ENCODE results near the gene PPM1H.
A peak's percentile ranks its signal among the peaks of the same experiment; 100 is the strongest.

Gene PPM1H

GRCh38 chr12:62924084-62924483 lies 10.9 kb downstream of the PPM1H start:
- no peak for TF ChIP-seq CTCF (conservative IDR thresholded peaks at IDR 0.05)
- no peak for TF ChIP-seq ZFX (IDR thresholded peaks at IDR 0.05)
- H3K27ac ChIP-seq = no peak overlapping the region

GRCh38 chr12:62922539-62922938 lies 12.4 kb downstream of the PPM1H start:
- no peak overlapping the region for H3K27ac ChIP-seq
- TF ChIP-seq CTCF (conservative IDR thresholded peaks at IDR 0.05) = no peak
- TF ChIP-seq ZFX (IDR thresholded peaks at IDR 0.05) = no peak

GRCh38 chr12:62919838-62920237 lies 15.1 kb downstream of the PPM1H start:
- TF ChIP-seq CTCF (conservative IDR thresholded peaks at IDR 0.05) (no peak), ZFX (IDR thresholded peaks at IDR 0.05) (no peak)
- H3K27ac ChIP-seq = 0 out of 2 replicates have a peak overlapping the region, but pooled peaks have one; percentile 17

GRCh38 chr12:62917926-62918325 lies 17.0 kb downstream of the PPM1H start:
- no peak for TF ChIP-seq ZFX (IDR thresholded peaks at IDR 0.05)
- no peak for TF ChIP-seq CTCF (conservative IDR thresholded peaks at IDR 0.05)
- H3K27ac ChIP-seq = no peak overlapping the region

GRCh38 chr12:62916632-62917425 lies 18.1 kb downstream of the PPM1H start:
- H3K27ac ChIP-seq = no peak overlapping the region
- TF ChIP-seq ZFX (IDR thresholded peaks at IDR 0.05) = no peak
- no peak for TF ChIP-seq CTCF (conservative IDR thresholded peaks at IDR 0.05)

- H3K27ac ChIP-seq = no peak overlapping the region
- TF ChIP-seq CTCF (conservative IDR thresholded peaks at IDR 0.05) (no peak), ZFX (IDR thresholded peaks at IDR 0.05) (no peak)
Observed at GRCh38 chr12:62915204-62915529, 19.8 kb downstream of the PPM1H start.

GRCh38 chr12:62914443-62915203 lies 20.3 kb downstream of the PPM1H start:
- TF ChIP-seq ZFX (IDR thresholded peaks at IDR 0.05) (no peak), CTCF (conservative IDR thresholded peaks at IDR 0.05) (no peak)
- H3K27ac ChIP-seq = peak overlapping the region; percentile 71; the same call in 1 of the 2 replicates

Data from C4-2B (cell line).